Upper lobe of left lung (tissue), 6 donors: ENCODE results near the gene OSR1. TPM values are rescaled to one million over a fixed set of nuclear protein-coding genes. Genes with fewer than 3 reads are reported as not detected.

ENCODE experiments used
- ATAC-seq, 2 donors: fragments of 200-7000 bp; cut with Tn5 transposase; one replicate each; pipeline ENCODE4 v1.9.1; 2022; ENCODE audit warnings: mild to moderate bottlenecking in 2 of 2, moderate library complexity in 2 of 2; ENCODE audit not compliant: low FRiP score in 2 of 2
- DNase-seq, 2 donors: peaks; one replicate each; pipeline ENCODE4 v3.0.0-alpha.2; 2019 to 2020
- H3K27ac ChIP-seq, 4 donors: fragments of 200-600 bp; sonication (generic); one replicate each; pipeline ENCODE4 v1.5.1; 2016 to 2019
- H3K27me3 ChIP-seq, 4 donors: fragments of 200-600 bp; sonication (generic); one replicate each; pipeline ENCODE4 v1.5.1; 2017 to 2019
- H3K36me3 ChIP-seq, 4 donors: fragments of 200-600 bp; sonication (generic); one replicate each; pipeline ENCODE4 v1.5.1; 2016 to 2019
- H3K4me1 ChIP-seq, 4 donors: fragments of 200-600 bp; sonication (generic); one replicate each; pipeline ENCODE4 v1.5.1; 2018 to 2019
- H3K4me3 ChIP-seq, 4 donors: fragments of 200-600 bp; sonication (generic); one replicate each; pipeline ENCODE4 v1.5.1; 2017 to 2019; ENCODE audit warnings: mild to moderate bottlenecking in 2 of 4, moderate library complexity in 1 of 4
- H3K9me3 ChIP-seq, 4 donors: fragments of 200-600 bp; sonication (generic); one replicate each; pipeline ENCODE4 v1.5.1; 2018 to 2019
- CTCF ChIP-seq, 6 experiments: fragments of 450-650 bp in 4 of 6; fragments of 200-600 bp in 2 of 6; sonication (generic) in 2 of 6; IDR thresholded peaks; one replicate each; pipeline ENCODE4 v1.5.1; 2016 to 2019; ENCODE audit warnings: antibody characterized with exemption in 6 of 6
- EP300 ChIP-seq, 4 donors: sonication (generic); formaldehyde crosslinking; IDR thresholded peaks; one replicate each; pipeline ENCODE4 v1.5.1; 2017; ENCODE audit warnings: antibody characterized with exemption in 4 of 4, control low read depth in 2 of 4
- POLR2A ChIP-seq, 4 donors: fragments of 450-650 bp; IDR thresholded peaks; one replicate each; pipeline ENCODE4 v1.5.1; 2016 to 2017; ENCODE audit warnings: antibody characterized with exemption in 4 of 4, mild to moderate bottlenecking in 2 of 4
- POLR2AphosphoS5 ChIP-seq, 2 donors: sonication (generic); formaldehyde crosslinking; IDR thresholded peaks; one replicate each; pipeline ENCODE4 v1.5.1; 2017; ENCODE audit warnings: antibody characterized with exemption in 2 of 2
- WGBS, 2 donors: methylation state at CpG; one replicate each; pipeline ENCODE4 v1.1.5; 2017 to 2018; 5-methylcytosine and 5-hydroxymethylcytosine counted together
- total RNA-seq, 6 donors: library from RNA; depleted of rRNA in 4 of 6; stranded (reverse); fragments of >200 nt in 4 of 6; gene quantifications; one replicate each; pipeline versions ENCODE4 v1.1.0 to v1.2.1, GENCODE V29; 2016 to 2021
- donor health status: DM: no; HTN: no; CAD: no; lungs with moderate emphysema.
- donor health status: DM: no; HTN: yes; CAD: no; lungs with severe emphysema.

The OSR1 gene
- total RNA-seq, 6 donors from 2014 or later: 3.2 to 19.4 (median 7.5) TPM

GRCh38 chr2:19377717-19378116, 19.3 kb upstream of the OSR1 start:
- no peak for DNase-seq
- Histone ChIP-seq H3K36me3 (no peaks in the 10 kb centered on the region), H3K27me3 (no peaks in the 10 kb centered on the region), H3K27ac (no peak overlapping the region), H3K4me3 (no peak overlapping the region), H3K4me1 (no peaks in the 10 kb centered on the region), H3K9me3 (no peaks in the 10 kb centered on the region)
- TF ChIP-seq CTCF (IDR thresholded peaks at IDR 0.05) (no peak), EP300 (IDR thresholded peaks at IDR 0.05) (no peak), POLR2AphosphoS5 (IDR thresholded peaks at IDR 0.05) (no peak), POLR2A (IDR thresholded peaks at IDR 0.05) (no peak)
- 87 to 89% methylated on average over 3 of the region's 3 CpGs for WGBS, 2 donors
- ATAC-seq: no peak

- WGBS, 2 donors: 91 to 92% methylated on average over 2 of the region's 2 CpGs
- Histone ChIP-seq H3K27ac (no peak overlapping the region), H3K27me3 (no peaks in the 10 kb centered on the region), H3K9me3 (no peaks in the 10 kb centered on the region), H3K4me1 (no peaks in the 10 kb centered on the region), H3K36me3 (no peaks in the 10 kb centered on the region), H3K4me3 (no peak overlapping the region)
- TF ChIP-seq CTCF (IDR thresholded peaks at IDR 0.05) (no peak), POLR2AphosphoS5 (IDR thresholded peaks at IDR 0.05) (no peak), EP300 (IDR thresholded peaks at IDR 0.05) (no peak), POLR2A (IDR thresholded peaks at IDR 0.05) (no peak)
- ATAC-seq (no peak), DNase-seq (peak in 1 of 2 donors; percentile 3)
Observed at GRCh38 chr2:19373352-19373751, 14.9 kb upstream of the OSR1 start.

GRCh38 chr2:19371996-19372582, 13.7 kb upstream of the OSR1 start:
- Histone ChIP-seq H3K9me3 (no peaks in the 10 kb centered on the region), H3K4me3 (no peak overlapping the region), H3K4me1 (no peaks in the 10 kb centered on the region), H3K27me3 (no peaks in the 10 kb centered on the region), H3K36me3 (no peaks in the 10 kb centered on the region), H3K27ac (no peak overlapping the region)
- ATAC-seq: no peak
- TF ChIP-seq POLR2AphosphoS5 (IDR thresholded peaks at IDR 0.05) (no peak), CTCF (IDR thresholded peaks at IDR 0.05) (no peak), POLR2A (IDR thresholded peaks at IDR 0.05) (no peak), EP300 (IDR thresholded peaks at IDR 0.05) (no peak)
- DNase-seq: no peak
- 70 to 81% methylated on average over 4 of the region's 4 CpGs for WGBS, 2 donors

GRCh38 chr2:19369341-19369955, 11.0 kb upstream of the OSR1 start:
- ATAC-seq (no peak), DNase-seq (no peak)
- no peaks in the 10 kb centered on the region for H3K36me3 ChIP-seq
- no peaks in the 10 kb centered on the region for H3K4me1 ChIP-seq
- no peak for TF ChIP-seq EP300 (IDR thresholded peaks at IDR 0.05)
- TF ChIP-seq CTCF (IDR thresholded peaks at IDR 0.05): no peak
- TF ChIP-seq POLR2AphosphoS5 (IDR thresholded peaks at IDR 0.05): no peak
- no peak for TF ChIP-seq POLR2A (IDR thresholded peaks at IDR 0.05)
- no peak overlapping the region for H3K27ac ChIP-seq
- H3K4me3 ChIP-seq: no peak overlapping the region
- 81 to 85% methylated on average over 2 of the region's 2 CpGs for WGBS, 2 donors
- no peaks in the 10 kb centered on the region for H3K9me3 ChIP-seq
- no peaks in the 10 kb centered on the region for H3K27me3 ChIP-seq

GRCh38 chr2:19368760-19369159, 10.3 kb upstream of the OSR1 start:
- TF ChIP-seq POLR2A (IDR thresholded peaks at IDR 0.05): no peak
- TF ChIP-seq EP300 (IDR thresholded peaks at IDR 0.05): no peak
- TF ChIP-seq POLR2AphosphoS5 (IDR thresholded peaks at IDR 0.05): no peak
- no peak for TF ChIP-seq CTCF (IDR thresholded peaks at IDR 0.05)
- WGBS, 2 donors: 59 to 88% methylated on average over 2 to 4 of the region's 4 CpGs
- Histone ChIP-seq H3K27me3 (no peaks in the 10 kb centered on the region), H3K36me3 (no peaks in the 10 kb centered on the region), H3K4me3 (no peak overlapping the region), H3K4me1 (peaks cover 0 to 2% (median 0%) of the 10 kb centered on the region in 4 donors), H3K27ac (no peak overlapping the region), H3K9me3 (no peaks in the 10 kb centered on the region)
- ATAC-seq: no peak
- no peak for DNase-seq
